Measurements from ENCODE around the gene BMI1.

BMI1 gene

DNA sequence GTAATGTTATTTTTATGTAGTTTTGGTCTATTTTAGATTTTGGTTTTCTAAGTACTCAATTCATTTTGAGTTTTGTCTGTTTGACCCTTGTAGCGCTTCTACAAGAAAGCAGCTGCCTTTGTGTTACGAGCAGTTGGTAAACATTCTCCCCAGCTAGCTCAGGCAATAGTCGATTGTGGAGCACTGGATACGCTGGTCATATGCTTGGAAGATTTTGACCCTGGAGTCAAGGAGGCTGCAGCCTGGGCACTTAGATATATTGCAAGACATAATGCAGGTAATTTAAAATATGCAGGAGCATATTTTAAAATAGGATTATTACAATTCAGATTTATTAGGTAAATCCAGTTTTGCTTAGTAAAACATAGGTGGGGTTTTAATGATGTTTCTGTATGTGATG lies 47.5 kb downstream of the BMI1 start:
- no peak for DNase-seq (ENCODE audit: low read depth)

DNA sequence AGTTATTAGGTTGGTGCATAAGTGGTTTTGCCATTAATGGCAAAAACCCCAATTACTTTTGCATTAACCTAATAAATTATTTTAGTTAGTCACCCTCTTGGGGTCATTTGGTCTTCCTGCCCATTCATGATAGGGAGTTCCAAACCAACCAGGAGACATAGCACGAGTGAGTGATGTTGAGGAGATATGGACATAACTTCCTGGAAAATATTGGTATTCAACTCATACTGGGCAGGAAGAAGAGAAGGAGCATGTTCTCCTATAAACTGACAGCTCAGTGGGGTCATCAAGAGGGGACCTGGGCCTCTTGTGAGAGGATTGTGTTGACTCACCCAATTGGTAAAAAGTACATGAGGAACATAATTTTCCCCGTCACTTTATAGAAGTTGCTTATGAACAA lies 48.1 kb downstream of the BMI1 start:
- DNase-seq (ENCODE audit: low read depth): no peak

DNA sequence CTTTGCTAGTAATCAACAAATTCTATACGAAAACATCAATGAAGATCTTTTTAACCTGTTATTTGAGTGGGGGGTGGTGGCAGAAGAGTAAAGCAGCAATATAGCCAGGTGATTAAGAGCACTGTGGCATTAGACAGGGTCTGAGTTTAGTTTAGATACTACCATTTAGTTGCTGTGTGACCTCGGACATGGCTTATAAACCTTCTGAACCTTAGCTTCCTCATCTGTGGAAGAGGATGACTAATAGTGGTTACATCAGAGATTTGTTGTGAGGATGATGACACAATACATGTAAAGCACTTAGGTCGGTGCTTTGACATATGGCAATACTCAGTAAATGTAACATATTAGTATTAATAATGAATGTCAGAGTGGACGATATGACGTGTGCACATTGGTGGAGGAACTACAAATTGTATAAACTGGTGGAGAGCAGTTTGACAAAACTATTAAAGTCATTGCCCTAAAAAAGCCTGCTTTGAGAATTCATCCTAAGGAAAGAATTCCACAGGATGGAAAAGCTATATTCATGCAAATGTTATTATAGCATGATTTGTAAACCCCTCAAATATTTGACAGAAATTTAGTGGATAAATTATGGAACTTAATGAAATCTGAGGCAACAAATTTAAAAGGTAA lies 48.7 kb downstream of the BMI1 start:
- DNase-seq (ENCODE audit: low read depth): no peak

GRCh38 chr10:22370320-22370719 lies 49.4 kb downstream of the BMI1 start:
- DNase-seq (ENCODE audit: low read depth): no peak

DNA sequence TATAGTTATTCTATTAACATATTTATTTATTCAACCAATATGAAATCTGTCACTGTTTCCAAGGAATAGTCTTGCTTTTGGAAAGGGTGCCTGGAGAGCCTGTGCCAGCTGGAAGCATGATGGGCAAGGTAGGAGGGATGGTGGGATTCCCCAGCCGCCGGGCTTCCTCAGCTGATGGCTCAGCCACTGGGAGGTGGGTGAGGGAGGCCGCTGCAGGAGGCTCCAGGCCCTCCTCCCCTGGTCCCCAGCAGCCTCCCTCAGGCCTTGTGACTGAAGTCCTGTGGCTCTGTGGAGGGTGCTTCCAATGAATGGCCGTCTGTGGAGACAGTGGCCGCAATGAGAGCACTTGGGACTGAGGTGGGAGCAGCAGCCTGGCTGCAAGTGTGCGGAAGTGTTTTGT lies 51.4 kb downstream of the BMI1 start:
- DNase-seq (ENCODE audit: low read depth): no peak

DNA sequence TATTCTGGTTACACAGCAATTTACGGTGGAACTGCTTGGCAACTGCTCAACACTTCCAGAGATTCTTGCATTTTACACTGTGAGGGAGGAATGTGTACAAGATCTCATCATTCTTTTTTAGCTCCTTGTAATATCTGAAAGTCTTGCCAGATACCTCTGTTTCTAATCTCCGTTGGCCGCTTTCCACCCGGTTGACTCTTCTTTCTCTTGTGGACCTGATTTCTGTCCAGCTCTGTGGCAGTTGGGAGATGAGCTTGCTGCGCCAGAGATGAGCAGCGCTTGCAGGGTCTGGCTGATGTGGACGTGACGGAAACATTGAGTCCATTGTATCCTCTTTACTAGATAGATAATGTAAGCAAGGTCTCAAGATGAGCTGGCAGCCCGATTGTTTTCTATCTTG lies 52.0 kb downstream of the BMI1 start:
- no peak for DNase-seq (ENCODE audit: low read depth)

GRCh38 chr10:22374489-22375126 lies 53.7 kb downstream of the BMI1 start:
- no peak for DNase-seq (ENCODE audit: low read depth)

- no peak for DNase-seq (ENCODE audit: low read depth)
Observed at GRCh38 chr10:22379059-22379458, 58.2 kb downstream of the BMI1 start.
